Osteocyte (in vitro differentiated cells): ENCODE measurements around the gene CCNT2. TPM values are rescaled to one million over a fixed set of nuclear protein-coding genes. Genes with fewer than 3 reads are reported as not detected.

Experiments
- DNase-seq: peaks from one replicate; pipeline ENCODE4 v3.0.0; 2021; ENCODE audit warnings: mixed read lengths; ENCODE audit not compliant: unreplicated experiment; ENCODE audit errors: extremely low spot score
- H3K27ac Mint-ChIP-seq: one replicate; pipeline ENCODE4 v1.8.0; 2021; ENCODE audit warnings: mild to moderate bottlenecking, mixed read lengths; ENCODE audit not compliant: unreplicated experiment
- H3K27me3 Mint-ChIP-seq: one replicate; pipeline ENCODE4 v1.8.0; 2021; ENCODE audit warnings: mixed read lengths; ENCODE audit not compliant: unreplicated experiment
- H3K36me3 Mint-ChIP-seq: one replicate; pipeline ENCODE4 v1.8.0; 2021; ENCODE audit warnings: mixed read lengths; ENCODE audit not compliant: unreplicated experiment
- H3K4me1 Mint-ChIP-seq: one replicate; pipeline ENCODE4 v1.8.0; 2021; ENCODE audit warnings: mixed read lengths; ENCODE audit not compliant: unreplicated experiment
- H3K4me3 Mint-ChIP-seq: one replicate; pipeline ENCODE4 v1.8.0; 2021; ENCODE audit warnings: mild to moderate bottlenecking, moderate library complexity, mixed read lengths; ENCODE audit not compliant: unreplicated experiment
- H3K9me3 Mint-ChIP-seq: one replicate; pipeline ENCODE4 v1.8.0; 2021; ENCODE audit warnings: mixed read lengths; ENCODE audit not compliant: unreplicated experiment
- CTCF ChIP-seq: fragments of 200-600 bp; sonication (generic); IDR thresholded peaks from 2 replicates; pipeline ENCODE4 v1.5.0; 2021; ENCODE audit warnings: antibody characterized with exemption, mild to moderate bottlenecking, moderate library complexity
- total RNA-seq: library from RNA; stranded (reverse); gene quantifications from 2 replicates; pipeline ENCODE4 v1.2.1, GENCODE V29; 2021

Gene CCNT2
- total RNA-seq, 1 donor from 2014 or later, result 33.0 TPM

- Mint-ChIP-seq H3K4me1 (no peaks in the 10 kb centered on the region), H3K9me3 (peaks cover 11% of the 10 kb centered on the region), H3K27me3 (peaks cover 2% of the 10 kb centered on the region), H3K27ac (no peak overlapping the region), H3K4me3 (no peak overlapping the region), H3K36me3 (no peaks in the 10 kb centered on the region)
- no peak for TF ChIP-seq CTCF
- no peak for DNase-seq
These were observed 34.9 kb upstream of the CCNT2 start for GRCh38 chr2:134883552-134884293.

- peaks cover 7% of the 10 kb centered on the region for H3K9me3 Mint-ChIP-seq
- no peak for DNase-seq
- no peak for TF ChIP-seq CTCF
- H3K27me3 Mint-ChIP-seq, result peaks cover 2% of the 10 kb centered on the region
- H3K27ac Mint-ChIP-seq, result no peak overlapping the region
- H3K4me1 Mint-ChIP-seq, result no peaks in the 10 kb centered on the region
- H3K36me3 Mint-ChIP-seq, result no peaks in the 10 kb centered on the region
- no peak overlapping the region for H3K4me3 Mint-ChIP-seq
These were observed 34.2 kb upstream of the CCNT2 start for GRCh38 chr2:134884435-134884834.

GRCh38 chr2:134892282-134893035 lies 26.2 kb upstream of the CCNT2 start:
- no peak for TF ChIP-seq CTCF
- H3K4me3 Mint-ChIP-seq, result no peak overlapping the region
- no peaks in the 10 kb centered on the region for H3K4me1 Mint-ChIP-seq
- peaks cover 8% of the 10 kb centered on the region for H3K27me3 Mint-ChIP-seq
- H3K9me3 Mint-ChIP-seq, result no peaks in the 10 kb centered on the region
- DNase-seq, result no peak
- H3K36me3 Mint-ChIP-seq, result no peaks in the 10 kb centered on the region
- no peak overlapping the region for H3K27ac Mint-ChIP-seq

- Mint-ChIP-seq H3K4me1 (peaks cover 14% of the 10 kb centered on the region), H3K9me3 (no peaks in the 10 kb centered on the region), H3K27me3 (peaks cover 9% of the 10 kb centered on the region), H3K4me3 (no peak overlapping the region), H3K36me3 (no peaks in the 10 kb centered on the region), H3K27ac (no peak overlapping the region)
- TF ChIP-seq CTCF, result peak; percentile 54
- DNase-seq, result no peak
These were observed 20.7 kb upstream of the CCNT2 start for GRCh38 chr2:134897932-134898331.

- peaks cover 9% of the 10 kb centered on the region for H3K27me3 Mint-ChIP-seq
- no peaks in the 10 kb centered on the region for H3K9me3 Mint-ChIP-seq
- H3K27ac Mint-ChIP-seq, result no peak overlapping the region
- TF ChIP-seq CTCF, result no peak
- no peak overlapping the region for H3K4me3 Mint-ChIP-seq
- H3K36me3 Mint-ChIP-seq, result no peaks in the 10 kb centered on the region
- no peak for DNase-seq
- H3K4me1 Mint-ChIP-seq, result peaks cover 14% of the 10 kb centered on the region
These were observed 19.4 kb upstream of the CCNT2 start for GRCh38 chr2:134899204-134899603.
